GM21367 (cell line): Measurements from ENCODE around the gene CLCN6.

Source experiments
- ATAC-seq: cut with Tn5 transposase; IDR thresholded peaks from one replicate; pipeline ENCODE4 v1.9.1; 2021; ENCODE audit not compliant: unreplicated experiment

CLCN6 gene

DNA sequence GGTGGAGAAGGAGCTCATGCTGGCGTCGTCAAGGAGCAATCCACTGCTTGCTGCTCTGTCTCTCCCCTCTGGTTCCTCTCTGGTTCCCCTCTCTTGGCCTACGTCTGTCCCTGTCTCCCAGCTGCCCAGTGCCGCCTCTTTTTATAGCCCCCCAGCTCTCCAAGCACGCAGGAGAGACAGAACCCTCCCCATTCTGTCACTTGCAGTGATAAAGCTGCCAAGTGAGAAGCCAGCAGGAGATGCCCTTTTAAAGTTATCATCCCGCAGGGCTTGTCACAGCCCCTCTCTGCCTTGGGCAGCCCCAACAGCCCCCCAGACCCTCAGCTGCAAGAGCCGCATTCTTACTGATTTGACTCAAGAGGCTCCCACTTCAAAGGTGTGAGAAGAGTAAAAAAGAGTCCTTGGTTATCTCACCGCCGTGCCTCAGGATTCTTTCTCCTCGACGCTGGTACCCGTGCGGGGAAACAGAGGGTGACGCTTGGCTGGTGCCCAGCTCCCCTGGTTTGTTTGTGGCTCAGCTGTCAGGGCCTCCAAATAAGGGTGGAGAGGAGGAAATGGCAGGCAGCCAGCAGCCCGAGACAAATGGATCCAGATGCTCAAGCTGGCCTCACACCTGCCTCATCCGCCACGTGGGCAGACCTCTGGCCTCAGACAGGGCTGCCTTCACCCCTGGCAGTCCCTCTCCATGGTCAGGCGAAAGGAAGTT, 41.8 kb downstream of the CLCN6 start, which contains the start of gene NPPA:
Gene NPPA, minus strand, starts transcription at position 117 of the 706 bp plus-strand sequence. Its CDS starts 99 bp downstream, at position 18.
- no peak for ATAC-seq

DNA sequence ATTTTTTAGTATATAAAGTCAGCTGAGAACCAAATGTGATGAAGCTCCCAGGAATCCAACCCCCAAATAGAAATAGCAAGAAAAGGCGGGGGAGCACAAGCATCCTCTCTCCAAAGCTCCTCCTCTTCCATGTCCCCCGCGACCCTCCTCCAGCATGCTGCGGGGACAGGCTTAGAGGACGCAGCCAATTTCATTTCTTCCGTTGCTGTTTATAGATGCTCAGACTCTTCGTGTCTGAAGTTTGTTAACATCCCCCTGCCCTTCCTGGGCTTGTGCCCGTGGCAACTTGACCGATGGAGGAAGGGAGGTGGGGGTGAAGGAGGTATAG, 42.3 kb downstream of the CLCN6 start:
- ATAC-seq = no peak

DNA sequence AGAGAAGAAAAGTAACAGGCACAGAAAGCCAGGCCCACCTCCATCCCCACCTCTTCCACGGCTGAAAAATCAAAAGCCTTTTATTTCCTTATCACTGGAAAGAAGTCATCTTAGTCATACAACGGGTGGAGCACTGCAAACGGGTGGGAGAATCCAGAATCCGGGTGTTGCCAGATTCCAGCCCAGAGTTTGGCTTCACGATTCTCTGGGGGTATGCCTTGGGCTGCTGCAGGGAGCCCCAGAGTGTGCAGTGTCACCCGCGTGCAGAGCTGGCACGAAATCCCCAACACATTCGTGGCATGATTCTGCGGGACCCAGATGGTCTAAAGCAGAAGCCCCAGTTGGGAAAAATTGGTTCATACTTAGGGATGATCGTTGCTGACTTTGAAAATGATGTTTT, 44.2 kb downstream of the CLCN6 start:
- no peak for ATAC-seq

DNA sequence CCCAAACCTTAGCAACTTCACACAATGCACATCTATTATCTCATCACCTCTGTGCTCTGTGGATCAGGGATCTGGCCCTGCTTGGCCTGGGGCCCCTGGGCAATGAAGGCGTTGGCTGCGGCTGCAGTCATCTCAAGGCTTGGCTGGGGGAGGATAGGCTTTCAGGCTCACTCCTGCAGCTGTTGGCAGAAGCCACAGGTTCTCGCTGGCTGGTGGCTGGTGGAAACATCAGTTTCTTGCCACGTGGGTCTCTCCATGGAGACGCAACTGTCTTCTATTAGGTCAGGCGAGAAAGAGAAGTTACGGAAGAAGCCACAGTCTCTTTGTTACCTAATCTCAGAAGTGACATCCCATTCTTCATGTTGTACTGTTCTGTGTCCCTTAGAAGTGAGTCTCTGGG, 45.2 kb downstream of the CLCN6 start:
- no peak for ATAC-seq

DNA sequence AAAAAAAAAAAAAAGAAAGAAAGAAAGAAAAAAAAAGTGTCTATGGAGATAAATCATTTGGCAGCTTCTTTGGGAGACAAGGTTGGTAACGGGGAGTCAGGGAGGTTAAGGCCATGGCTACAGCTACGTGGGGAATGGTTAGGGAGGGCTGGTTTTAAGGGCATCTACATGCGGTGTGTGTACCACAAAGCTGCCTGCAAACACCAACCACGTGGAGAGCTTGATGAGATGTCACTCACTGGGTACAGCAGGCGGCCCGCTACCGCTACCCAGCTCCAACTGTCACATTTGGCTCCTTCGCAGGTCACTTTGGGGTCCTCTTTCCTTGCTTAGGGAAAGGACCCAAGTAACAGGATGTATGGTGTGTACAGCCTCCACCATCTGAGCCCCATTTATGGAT, 48.5 kb downstream of the CLCN6 start:
- no peak for ATAC-seq

DNA sequence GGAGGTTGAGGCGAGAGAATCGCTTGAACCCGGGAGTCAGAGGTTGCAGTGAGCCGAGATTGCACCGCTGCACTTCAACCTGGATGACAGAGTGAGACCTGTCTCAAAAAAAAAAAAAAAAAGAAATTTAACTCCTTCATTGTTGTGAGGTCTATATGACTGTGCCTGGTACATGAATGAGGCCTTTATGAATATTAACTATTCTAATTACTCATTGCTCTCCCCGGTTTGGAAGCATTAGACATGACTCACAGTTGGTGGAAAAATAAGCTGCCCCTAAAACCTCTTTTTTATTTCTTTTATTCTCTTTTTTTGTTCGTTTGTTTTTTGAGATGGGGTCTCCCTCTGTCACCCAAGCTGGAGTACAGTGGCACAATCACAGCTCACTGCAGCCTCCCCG, 49.4 kb downstream of the CLCN6 start:
- ATAC-seq = no peak

DNA sequence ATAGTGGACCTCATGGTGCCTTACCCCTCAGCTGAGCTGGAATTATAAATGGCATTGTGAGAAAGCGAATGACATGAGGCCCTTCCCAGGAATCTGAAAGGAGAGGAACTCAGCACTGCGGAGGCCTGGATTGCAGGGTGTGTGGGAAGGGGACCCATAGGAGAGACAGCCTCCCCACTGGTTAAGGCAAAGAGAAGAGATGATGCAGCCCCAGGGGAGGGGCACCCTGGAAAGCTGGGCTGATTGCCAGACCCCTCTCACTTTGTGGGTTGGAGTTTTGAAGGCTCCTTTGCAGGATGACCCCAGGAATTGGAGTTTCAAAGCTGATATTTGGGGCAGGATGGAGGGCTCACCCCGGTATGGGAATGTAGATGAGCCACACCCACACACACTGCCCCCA, 50.7 kb downstream of the CLCN6 start:
- ATAC-seq = no peak

DNA sequence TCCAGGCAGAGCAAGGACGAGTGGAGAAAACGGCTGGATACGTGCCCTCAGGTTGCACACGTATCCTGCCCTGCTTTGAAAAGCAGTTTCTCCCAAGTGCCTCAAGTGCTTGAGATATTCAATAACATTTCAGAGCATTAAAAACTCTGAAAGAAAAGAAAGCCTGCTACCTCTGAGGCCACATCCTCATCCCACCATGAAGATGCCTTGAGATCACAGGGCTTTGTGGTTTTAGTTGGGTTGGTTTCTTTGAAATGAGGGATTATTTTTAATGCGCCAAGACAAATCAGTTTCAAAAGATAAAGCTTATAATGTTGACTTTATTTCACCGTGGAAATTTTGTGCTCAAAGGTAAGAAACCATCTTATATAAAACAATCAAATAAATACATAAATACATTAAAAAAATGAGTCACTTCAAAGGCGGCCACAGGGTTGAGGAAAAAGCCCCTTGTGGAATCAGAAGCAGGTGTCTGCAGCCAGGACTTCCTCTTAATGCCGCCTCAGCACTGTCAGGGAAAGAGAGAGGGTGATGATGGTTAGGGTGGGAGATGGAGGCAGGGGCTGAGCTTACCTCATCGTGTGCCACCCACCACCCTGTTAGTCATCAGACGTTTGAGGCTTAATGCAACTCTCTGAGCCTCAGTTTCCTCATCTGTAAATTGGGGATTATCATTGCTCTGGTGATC, 51.3 kb downstream of the CLCN6 start:
- ATAC-seq = no peak

DNA sequence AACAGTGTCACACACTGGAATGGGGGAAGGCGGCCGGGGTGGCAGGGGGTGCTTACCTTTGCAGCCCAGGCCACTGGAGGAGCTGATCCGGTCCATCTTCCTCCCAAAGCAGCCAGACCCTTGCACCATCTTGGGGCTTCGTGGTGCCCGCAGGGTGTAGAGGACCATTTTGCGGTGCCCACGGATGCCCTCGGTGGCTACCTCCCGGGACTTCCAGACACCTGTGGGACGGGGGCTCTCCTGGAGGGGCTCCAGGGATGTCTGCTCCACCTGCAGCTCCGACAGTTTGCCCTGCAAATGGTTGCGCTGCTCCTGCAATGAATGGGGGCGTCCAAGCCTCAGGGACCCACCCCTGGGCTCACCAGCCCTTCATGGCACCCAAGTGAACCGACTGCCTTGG, 52.2 kb downstream of the CLCN6 start:
- ATAC-seq = no peak

DNA sequence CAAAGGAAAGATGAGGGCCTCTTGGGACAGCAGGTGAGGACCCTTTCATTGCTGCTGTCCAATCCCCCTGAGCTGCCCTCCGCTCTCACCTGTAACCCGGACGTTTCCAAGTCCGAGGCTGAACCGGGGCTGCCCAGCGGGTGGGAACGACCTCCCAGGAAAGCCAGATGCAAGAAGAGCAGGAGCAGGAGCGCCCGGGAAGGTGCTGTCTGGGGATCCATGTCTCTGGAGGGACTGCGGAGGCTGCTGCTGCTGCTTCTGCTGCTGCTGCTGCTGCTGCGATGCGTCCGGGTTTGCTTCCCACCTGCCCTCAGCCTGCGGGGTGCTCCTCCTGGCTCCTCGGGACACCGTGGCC, 52.6 kb downstream of the CLCN6 start, which contains the start of gene NPPB:
Gene NPPB, minus strand, starts transcription at position 333 of the 355 bp plus-strand sequence. Its CDS starts 112 bp downstream, at position 221.
- no peak for ATAC-seq

DNA sequence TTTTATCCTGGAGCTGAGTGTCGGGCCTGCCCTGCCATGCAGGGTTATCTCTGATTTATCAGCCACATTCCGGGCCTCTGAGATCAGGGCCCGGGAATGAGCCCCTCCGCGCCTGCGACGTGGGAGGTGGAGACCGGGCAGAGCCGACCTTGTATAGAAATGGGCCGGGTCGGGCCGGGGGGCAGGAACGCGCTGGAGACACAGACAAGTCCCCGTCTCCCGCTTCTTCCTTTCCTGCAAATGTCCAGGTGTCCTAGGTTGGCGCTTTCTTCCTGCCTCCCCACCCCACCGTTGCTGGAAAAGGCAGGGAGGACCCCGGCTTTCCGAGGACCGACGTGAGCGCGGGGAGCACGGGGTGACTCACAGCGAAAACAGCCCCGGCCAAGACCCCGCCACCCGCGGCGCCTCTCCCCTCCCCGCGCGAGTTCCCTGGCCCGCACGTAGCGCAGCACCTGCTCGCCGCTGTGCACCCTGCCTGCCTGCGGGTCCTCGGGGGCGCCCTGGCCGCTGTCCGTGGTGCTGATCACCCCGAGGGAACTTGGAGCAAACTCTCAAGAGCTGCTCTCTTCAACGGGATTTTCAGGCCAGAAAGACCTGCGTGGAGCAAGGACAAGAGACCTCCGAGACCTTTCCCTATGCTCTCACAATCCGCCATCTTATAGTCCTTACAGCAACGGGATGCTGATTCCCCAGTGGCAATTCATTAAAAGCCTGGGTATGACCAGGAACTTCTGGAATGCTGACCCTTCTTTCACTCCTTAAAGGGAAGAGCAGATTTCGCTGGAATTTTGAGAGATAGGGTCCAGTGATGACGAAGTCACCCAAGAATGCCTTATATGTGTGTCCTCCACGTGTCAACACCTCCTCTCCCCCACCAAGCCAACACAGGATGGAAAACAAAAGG, 53.2 kb downstream of the CLCN6 start:
- no peak for ATAC-seq

DNA sequence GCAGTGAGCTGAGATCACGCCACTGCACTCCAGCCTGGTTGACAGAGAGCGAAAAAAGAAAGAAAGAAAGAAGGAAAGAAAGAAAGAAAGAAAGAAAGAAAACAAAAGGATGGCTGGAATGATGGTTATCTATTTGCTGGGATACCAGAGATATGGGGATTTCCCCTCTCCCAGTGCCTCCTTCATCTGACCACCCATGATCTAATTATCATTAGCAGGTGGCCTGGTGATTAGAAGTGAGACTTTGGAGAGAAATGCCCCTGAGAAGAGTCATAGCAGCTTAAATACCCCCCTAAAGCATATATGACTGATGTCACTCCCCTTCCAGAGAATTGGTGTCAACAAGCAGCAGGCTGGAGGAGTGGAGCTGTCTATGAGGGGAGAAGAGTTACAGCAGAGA, 54.1 kb downstream of the CLCN6 start:
- no peak for ATAC-seq

DNA sequence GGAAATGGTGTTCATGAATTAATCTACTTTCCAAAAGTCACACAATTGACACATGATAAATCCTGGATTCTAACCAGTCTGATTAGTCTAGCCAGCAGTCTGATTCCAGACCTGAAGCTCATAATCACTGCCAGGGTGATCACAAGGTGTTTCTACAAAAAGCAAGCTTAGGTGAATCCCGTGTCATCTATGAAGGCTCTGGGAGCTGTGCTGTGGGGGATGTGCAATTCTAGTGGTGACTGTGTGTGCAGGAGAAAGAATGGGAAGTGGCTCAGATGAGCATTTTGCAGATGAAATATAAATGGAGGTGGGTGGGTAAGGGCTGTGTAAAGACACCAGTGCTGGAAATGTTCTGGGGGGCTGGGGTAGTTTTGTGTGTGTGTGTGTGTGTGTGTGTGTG, 54.6 kb downstream of the CLCN6 start:
- no peak for ATAC-seq

DNA sequence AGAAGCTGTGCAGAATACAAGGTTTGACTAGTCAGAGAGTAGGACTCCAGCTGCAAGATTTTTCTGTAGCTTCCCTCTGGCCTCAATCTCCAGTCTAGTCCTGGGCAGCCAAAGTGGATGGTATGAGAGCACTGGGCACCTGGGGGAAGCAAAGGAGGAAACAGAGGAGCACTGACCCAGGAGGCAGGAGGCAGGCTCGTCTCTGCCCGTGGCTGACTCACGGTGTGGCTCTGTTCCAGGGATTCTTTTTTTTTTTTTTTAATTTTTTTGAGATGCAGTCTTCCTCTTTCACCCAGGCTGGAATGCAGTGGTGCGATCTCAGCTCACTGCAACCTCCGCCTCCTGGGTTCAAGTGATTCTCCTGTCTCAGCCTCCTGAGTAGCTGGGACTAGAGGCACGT, 56.9 kb downstream of the CLCN6 start:
- ATAC-seq = no peak

DNA sequence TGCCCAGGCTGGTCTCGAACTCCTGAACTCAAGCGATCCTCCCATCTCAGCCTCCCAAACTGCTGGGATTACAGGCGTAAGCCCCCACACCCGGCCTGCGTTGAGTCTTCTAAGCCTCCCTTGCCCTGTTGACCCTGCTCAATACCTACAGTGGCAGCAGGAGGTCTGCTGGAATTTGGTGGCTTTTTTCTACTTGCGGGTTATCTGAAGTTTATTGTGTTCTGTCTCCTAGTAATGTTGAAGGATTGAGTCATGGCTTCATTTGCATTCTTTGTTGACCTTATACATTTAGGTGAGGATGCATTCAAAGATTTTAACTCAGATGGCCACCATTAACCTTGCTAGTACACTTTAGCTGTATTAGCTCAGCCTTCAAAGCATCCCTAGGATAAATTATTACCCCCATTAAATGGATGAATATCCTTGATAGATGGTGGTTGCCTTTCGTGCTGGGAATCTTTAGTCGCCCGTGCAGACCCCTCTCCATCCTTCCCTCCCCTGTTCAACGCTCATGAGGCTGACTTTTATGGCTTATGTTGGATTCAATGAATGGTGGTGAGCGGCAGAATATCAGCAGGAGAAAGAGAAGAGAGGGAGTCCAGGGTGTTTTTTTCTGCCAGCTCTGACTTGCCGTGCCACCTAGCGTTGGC, 62.5 kb downstream of the CLCN6 start:
- ATAC-seq = no peak

DNA sequence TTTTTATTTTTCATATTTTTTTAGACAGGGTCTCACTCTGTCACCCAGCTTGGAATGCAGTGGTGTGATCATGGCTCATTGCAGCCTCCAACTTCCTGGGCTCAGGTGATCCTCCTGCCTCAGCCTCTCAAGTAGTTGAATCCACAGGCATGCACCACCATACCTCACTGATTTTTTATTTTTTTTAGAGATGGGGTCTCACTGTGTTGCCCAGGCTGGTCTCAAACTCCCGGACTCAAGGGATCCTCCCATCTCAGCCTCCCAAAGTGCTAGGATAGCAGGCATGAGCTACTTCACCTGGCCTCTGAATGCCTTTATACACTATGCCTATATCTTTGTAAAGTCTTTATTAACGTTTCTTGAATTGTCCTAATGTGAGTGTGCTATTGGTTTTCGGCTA, 63.1 kb downstream of the CLCN6 start:
- no peak for ATAC-seq

DNA sequence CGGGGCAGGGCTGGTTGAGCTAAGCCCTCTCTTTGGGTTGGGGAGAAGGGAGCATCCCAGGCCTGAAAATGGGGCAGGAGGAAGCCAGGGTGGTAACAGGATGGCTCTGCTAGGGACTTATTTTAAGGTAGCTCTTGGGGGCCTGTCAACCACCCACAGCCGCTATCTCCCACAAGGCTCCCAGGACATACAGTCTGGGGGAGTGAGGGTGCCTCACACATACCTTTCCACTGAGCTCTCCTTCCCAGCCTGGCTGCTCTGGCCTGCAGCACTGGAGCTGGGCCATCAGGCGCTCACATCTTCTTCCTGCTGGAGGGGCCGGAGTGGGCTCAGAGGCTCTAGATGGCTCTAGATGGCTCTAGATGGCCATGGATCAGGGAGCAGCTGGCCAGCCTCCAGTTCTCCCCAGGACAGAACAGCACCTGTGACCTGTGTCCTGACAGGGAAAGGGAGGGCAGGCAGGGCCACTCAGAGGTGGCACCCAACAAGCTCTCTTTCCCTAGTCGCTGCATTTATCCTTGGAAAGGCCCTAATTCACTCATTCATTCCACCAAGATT, 63.7 kb downstream of the CLCN6 start:
- ATAC-seq = no peak

DNA sequence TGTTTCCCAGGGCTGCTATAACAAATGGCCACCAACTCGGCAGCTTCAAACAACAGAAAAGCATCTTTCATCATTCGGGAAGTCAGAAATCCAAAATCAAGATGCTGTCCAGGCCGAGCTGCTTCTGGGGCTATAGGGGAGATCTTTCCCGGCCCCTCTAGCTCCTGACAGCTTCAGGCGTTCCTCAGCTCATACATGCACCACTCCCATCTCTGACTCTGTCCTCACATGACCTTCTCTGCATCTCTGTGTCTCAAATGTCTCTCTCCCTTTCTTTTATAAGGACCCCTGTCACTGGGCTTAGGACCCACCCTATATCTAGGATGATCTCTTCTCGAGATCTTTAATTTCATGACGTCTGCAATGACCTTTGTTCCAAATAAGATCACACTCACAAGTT, 66.6 kb downstream of the CLCN6 start:
- ATAC-seq = no peak

DNA sequence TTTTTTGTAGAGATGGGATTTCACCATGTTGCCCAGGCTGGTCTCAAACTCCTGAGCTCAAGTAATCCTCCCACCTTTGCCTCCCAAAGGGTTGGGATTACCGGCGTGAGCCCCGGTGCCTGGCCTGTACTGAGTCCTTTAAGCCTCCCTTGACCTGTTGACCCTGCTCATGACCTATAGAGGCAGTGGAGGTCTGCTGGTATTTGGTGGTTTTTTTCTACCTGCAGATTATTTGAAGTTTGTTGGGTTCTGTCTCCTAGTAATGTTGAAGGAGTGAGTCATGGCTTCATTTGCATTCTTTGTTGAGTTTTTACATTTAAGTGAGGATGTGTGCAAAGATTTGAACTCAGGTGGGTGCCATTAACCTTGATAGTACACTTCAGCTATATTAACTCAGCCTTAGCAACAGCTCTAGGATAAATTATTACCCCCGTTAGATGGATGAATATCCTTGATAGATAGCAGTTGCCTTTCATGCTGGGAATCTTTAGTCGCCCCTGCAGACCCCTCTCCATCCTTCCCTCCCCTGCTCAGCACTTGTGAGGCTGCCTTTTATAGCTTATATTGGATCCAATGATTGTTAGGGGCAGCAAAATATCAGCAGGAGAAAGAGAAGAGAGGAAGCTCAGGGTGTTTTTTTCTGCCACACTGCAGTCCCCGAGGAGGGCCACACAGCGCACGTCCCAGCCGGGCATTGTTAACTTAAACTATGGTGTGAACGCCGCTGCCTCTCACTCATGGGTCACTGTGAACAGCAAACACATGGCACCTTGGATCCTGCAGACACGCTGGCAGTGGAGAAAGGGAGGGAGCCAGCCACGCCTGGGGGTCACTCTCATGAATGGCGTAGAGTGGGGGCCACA, 67.6 kb downstream of the CLCN6 start:
- no peak for ATAC-seq

DNA sequence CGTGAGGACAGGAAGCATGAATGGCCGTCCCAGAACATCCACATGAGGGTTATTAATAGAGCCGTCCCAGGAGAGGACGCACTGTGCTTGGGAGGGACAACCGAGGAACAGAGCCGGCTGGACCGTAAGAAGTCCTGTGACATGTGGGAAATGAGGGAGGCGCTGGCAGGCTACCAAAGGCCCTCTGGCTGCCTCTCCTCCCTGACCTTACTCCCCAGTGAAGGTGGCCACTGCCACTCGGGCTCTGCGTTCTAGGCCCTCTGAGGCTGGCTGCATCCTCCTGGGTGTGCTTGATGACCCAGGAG, 68.2 kb downstream of the CLCN6 start:
- no peak for ATAC-seq
